Activated CD8-positive, alpha-beta memory T cell treated with anti-CD3 and anti-CD28 coated beads for 48 hours (primary cell): Measurements from ENCODE around the gene THSD8.
"Not testable (repeated sequence)": the region's sequence is repeated elsewhere in the genome, so short reads cannot be mapped to it uniquely, and the experiment has no call there.

Source experiments
- DNase-seq, 3 experiments: peaks; one replicate each; pipeline ENCODE4 v3.0.0-alpha.2; 2020; ENCODE audit warnings: low read depth in 2 of 3, low spot score in 2 of 3

THSD8 gene

DNA sequence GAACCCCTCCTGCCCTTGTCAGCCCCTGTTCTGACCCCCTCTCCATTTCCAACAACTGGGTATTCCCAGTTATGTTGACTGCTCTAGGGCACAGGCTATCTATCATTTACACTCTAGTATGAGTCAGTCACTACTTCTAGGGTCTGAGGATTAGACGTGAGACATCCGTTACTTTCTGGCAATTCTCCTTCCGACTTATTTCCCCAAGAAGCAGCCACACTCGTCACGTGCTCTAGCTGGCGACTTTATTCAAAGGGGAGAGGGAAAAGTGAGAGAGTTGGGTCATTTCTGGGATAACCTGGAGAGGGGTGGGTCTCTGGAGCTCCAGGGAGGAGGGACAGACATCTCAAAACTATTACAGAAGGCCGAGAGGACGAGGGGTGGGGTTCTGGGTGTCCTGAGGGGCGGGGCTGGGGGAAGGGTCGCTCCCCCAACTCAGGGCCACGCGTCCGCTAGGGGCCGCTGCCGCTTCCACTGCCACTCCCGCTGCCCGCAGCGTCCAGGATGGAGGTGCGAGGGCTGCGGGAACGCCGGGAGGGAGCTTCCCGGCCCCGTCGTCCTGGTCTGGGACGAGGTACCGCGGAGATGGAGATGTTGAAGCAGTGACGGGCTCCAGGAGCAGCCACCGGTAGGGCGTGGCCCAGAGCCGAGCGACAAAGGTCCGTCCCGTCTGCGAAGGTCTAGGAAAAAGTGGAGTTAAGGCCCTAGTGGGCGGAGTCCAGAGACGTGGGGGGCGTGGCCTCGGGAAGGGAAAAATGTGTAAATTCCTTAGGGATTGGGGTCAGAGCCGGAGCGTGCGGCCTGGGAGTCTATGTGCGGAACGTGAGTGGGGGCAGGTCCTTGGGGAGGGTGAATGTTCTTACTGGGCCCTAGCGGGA is 23.6 kb downstream of the THSD8 start:
- DNase-seq: no peak

GRCh38 chr19:12828494-12828893 is 26.6 kb downstream of the THSD8 start:
- DNase-seq: no peak

- DNase-seq: no peak
Measured at GRCh38 chr19:12833418-12833737, 31.5 kb downstream of the THSD8 start.

- DNase-seq: no peak
Measured at GRCh38 chr19:12833738-12834565, 32.1 kb downstream of the THSD8 start.

DNA sequence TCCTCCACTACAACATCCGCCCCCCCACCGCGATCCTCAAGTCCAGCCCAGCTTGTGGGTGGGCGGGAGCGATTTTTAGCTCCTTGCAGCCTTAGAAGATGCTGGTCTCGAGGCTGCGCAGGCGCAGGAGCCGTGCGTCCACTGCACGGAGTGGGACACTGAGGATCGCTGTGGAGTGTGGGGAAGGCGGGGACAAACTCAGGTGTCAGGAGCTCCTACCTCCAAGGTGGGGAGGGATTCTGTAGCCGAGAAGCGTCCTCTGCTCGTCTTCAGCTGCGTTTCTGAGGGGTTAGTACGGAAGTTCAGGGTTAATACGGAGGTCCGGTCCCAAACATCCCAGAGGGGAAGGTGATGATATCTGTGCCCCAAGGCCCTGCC is 32.7 kb downstream of the THSD8 start, which contains the start of gene RTBDN:
RTBDN (minus strand) TSS at position 14 of the 378 bp plus-strand sequence. CDS start 4,600 bp downstream, outside the sequence.
- DNase-seq: no peak

DNA sequence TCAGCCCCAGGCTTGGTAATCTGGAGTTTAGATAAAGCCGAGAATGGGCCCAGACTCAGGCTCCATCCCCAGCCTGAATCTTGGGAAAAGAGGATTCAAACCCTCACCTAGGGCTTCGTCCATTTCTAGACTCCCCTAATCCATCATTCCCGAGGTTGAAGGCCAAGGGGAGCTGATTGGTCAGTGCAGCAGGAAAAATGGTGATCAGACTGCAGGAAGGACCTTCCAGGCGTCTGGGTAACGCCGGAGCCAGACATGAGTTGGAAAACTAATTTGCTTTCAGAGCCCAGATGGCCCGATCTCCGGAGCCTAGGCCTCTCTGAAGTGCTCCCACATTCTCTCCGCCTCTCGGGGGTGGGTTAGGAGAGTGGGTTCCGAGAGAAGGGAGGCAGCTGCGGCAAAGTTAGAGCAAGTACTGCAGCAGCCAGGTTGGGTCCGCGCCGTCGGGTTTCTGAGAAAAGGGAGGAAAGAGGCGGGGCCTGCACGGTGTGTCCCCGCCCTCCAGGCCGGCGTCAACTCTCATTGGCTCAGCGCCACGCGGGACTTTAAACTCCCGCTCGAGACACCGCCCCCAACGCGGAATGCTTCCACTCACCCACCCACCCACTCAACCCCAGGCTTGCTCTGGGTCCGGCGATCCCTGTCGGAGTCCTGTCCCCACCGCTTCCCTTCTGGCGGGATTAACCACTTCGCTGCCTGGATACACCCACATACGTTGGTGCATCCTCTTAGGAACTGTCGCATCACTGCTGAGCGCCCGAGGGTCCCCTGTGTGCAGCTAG is 33.3 kb downstream of the THSD8 start:
- DNase-seq: no peak

DNA sequence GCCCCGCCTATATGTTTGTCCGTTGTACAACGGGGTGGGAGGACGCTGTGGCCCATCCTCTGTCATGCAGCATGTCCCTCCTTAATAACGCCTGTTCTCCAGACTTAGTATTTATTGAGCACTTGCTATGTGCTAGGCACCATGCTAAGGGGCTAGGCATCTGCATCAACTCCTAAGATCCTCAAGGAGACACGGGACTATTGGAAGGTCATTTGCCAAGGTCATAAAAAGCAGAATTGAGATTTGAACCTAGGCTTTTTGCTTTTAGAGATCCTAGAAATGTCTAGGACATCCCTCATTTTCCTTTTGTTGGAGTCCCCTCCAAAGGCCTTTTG is 34.6 kb downstream of the THSD8 start:
- DNase-seq: no peak

- DNase-seq: no peak
Measured at GRCh38 chr19:12837225-12837624, 35.4 kb downstream of the THSD8 start.

DNA sequence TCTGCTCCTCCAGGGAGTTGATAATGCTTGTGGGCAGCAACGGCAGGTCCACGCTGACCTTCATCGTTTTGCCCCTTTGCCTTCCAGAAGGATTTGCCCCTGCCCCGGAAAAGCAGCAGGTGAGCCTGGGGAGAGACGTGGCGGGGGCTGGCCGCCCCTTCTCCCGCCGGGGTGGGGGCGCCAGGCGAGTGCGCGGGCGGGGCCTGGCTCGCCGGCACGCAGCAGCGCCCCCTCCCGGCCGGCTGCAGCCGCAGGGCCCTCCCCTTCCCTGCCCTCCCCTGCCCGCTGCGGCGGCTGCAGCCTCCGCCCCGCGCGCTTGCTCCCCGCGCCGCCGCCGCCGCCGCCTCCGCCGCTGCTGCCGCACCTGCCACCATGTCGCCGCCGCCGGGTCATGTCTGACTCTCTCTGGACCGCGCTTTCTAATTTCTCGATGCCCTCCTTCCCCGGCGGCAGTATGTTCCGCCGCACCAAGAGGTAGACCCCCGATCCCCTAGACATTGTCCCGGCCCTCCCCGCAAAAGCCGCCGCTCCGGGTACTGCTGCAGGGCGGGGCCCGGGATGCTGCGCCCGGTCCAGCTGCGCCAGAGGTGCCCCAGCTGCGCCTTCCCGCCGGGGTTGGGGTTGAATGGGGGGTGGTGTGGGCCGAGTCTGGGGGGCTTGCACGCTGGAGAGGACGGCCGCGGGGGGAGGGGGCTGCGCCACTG is 36.5 kb downstream of the THSD8 start, which contains the start of gene MAST1:
MAST1 (plus strand) TSS at position 334 of the 704 bp plus-strand sequence; CDS start at position 392, 58 bp downstream.
- DNase-seq: no peak

- no peak for DNase-seq
Measured at GRCh38 chr19:12838886-12839756, 37.3 kb downstream of the THSD8 start.

GRCh38 chr19:12840091-12841079 is 38.5 kb downstream of the THSD8 start:
- peak in 1 of 3 experiments; percentile 45 for DNase-seq

DNA sequence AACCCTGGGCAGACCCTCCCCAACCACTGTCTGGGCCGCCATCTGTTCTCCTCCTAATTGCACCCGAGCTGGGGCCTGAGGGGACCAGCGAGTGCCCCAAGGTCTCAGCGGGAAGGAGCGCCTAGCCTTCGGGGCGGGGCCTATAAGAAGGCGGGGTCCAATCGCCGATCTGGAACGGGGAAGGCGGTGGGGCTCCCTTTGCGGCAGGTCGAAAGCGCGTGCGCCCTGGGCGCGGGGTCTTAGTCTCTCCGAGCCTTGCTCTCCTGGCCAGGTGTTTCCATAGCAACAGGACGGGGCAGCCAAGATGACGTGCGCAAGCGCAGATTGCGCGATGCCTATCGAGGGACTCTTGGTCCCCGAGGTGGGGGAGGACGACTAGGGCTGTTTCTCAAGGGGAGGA is 39.2 kb downstream of the THSD8 start:
- DNase-seq: no peak

DNA sequence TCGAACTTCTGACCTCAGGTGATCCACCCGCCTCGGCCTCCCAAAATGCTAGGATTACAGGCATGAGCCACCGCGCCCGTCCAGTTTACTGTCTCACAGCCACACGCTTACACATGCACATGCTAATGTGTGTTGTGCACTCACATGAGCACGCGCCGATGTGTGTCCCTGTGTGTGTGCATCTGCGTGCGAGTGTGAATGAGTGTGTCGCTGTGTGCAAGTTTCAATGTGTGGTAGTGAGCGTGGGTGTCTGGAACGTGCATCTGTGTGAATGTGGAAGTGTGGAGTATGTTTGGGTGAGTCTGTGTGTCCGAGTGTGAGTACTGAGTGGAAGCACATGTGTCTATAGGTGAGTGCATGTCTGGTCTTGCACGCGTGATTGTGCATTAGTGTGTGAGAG is 40.6 kb downstream of the THSD8 start:
- no peak for DNase-seq

- no peak for DNase-seq
Measured at GRCh38 chr19:12843328-12843727, 41.5 kb downstream of the THSD8 start.

GRCh38 chr19:12843999-12844732 is 42.3 kb downstream of the THSD8 start:
- DNase-seq: no peak

- DNase-seq: not testable (repeated sequence)
Measured at GRCh38 chr19:12846613-12847012, 44.7 kb downstream of the THSD8 start.

GRCh38 chr19:12847159-12848139 is 45.6 kb downstream of the THSD8 start:
- DNase-seq: peak; percentile 74 to 96 (median 89)
